GM18909 (cell line): ENCODE data around the gene PPP1R3G.
A peak's percentile ranks its signal among the peaks of the same experiment; 100 is the strongest.
"Not testable (repeated sequence)": the region's sequence is repeated elsewhere in the genome, so short reads cannot be mapped to it uniquely, and the experiment has no call there.

ENCODE experiments used
- ATAC-seq: cut with Tn5 transposase; IDR thresholded peaks from one replicate; pipeline ENCODE4 v1.9.1; 2021; ENCODE audit warnings: mild to moderate bottlenecking; ENCODE audit not compliant: unreplicated experiment, poor library complexity

The PPP1R3G gene

DNA sequence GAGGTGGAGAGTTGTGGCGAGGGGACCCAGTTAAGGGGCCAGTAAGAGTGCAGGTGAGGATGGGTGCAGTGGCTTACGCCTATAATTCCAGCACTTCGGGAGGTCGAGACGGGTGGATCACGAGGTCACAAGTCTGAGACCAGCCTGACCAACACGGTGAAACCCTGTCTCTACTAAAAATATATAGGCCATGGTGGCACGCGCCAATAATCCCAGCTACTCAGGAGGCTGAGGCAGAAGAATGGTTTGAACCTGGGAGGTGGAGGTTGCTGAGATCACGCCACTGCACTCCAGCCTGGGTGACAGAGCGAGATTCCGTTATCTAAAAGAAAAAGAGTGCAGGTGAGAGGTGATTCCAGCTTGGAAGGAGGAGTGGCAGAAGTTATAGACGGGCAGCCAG, 28.0 kb downstream of the PPP1R3G start:
- ATAC-seq: no peak

DNA sequence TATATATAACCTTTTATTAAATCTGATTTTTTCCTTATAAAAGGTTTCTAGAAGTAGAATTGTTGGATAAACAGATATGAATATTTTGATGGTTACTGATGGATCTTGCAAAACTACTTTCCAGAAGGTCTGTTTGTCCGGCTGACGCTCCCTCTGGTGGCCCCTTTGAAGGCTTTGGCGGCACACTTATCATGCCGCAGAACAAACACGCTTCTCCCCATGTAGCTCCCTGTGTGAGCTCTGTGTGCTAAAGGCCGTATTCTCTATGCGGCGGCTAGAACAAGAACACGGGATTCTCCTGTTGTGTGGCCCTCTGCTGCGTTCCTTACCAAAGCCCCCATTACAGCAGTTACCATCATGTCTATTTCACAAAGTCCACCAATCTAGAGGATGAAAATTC, 30.0 kb downstream of the PPP1R3G start:
- ATAC-seq: no peak

DNA sequence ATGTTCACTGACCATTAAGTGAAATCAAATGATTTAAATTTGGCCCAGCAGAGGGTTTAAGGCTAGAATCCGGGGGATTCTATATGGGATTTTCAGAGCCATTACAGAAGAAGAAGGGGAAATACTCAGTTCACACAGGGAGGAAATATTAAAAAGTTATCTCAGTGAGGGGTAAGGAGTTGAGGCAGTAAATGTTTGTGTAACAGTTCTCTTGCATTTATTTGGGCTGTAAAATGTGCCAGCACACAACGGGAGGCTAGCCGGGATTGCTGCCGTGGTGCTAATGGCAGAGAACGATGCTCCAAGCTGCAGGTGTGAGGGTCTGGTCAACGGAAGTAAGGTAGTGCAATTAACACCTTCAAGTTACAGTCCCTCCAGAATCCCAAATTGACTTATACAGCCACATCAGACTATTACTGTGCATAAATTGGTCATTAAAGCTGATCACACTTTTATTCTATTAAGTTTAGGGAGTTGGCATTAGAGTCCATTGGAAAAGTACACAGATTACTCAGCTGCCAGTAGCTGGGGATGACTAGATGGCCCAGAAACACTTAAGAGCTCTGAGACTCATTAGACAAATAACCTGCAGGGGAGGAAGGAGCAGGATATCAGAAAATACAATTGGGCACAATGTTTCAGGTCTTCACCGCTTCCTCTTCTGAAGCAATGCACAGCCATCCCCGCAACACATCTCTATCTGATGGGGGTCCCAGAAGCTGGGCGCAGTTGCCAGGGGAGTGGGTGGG, 31.3 kb downstream of the PPP1R3G start:
- ATAC-seq: no peak

DNA sequence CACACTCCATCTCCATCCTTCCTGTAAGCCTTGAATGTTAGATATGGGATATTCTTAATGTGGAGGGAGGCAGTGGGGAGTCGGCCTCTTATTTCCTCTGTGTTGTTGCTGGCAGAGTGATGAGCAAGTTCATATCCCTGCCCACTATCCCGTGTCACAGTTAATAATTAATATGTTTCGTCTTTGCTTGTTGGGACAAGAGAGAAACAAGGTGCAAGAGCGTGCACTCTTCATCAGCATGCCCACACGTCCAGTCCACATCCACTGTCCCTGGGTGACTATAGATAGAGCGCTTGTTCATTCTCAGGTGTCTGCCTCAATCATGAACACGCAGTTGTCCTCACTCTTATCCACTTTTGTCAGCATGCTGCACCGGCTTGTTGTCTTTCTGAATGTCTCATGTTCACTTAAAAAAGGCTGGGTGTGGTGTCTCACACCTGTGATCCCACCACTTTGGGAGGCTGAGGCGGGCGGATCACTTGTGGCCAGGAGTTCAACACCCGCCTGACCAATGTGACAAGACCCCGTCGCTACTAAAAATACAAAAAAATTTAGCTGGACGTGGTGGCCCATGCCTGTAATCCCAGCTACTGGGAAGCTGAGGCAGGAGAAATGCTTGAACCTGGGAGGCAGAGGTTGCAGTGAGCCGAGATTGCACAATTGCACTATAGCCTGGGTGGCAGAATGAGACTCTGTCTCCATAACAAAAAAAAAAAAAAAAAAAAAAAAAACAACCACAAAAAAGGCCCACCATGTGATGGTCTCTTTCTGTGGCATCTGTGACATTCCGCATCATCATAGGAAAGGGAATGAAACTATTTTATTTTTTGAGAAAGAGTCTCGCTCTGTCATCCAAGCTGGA, 34.2 kb downstream of the PPP1R3G start:
- ATAC-seq: no peak

DNA sequence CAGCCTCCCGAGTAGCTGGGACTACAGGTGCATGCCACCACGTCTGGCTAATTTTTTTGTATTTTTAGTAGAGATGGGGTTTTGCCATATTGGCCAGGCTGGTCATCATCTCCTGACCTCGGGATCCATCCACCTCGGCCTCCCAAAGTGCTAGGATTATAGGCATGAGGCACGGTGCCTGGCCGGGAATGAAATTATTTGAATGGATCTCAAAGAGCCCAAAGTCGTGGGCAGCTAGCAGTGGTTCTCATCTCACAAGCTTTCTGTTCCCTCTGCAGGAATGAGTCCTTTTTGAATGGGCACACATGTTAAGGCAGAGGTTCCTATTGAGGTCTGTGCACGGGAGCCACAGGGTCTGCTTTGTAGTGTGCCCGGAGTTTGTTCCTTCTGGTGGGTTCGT, 34.9 kb downstream of the PPP1R3G start:
- no peak for ATAC-seq

DNA sequence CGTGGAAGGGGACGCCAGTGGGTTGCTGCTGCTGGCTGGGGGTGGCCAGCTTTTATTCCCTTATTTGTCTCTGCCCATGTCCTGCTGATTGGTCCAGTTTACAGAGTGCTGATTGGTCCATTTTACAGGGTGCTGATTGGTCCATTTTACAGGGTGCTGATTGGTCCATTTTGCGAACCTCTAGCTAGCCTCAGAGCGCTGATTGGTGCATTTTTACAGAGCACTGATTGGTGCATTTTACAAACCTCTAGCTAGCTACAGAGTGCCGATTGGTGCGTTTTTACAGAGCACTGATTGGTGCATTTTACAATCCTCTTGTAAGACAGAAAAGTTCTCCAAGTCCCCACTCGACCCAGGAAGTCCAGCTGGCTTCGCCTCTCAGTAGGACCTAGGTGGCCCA, 35.4 kb downstream of the PPP1R3G start:
- not testable (repeated sequence) for ATAC-seq

DNA sequence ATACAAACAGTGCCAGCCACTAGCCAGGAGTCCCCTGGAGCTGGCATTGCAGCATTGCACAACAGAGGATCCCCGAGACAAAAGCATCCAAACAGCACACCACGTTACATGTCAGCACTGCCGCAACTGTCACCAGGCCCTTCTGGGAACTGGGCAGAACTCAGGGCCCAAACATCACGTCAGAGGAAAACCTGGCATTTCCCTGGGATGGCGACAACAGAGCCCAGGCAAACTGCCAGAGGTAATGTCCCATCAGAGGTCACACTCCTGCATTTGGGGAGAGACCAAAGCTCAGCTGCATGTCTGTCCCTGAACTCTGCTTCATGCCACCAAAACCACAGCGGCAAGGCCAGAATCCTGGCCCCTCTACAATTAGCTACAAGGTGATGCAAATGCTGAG, 36.3 kb downstream of the PPP1R3G start:
- ATAC-seq: no peak

DNA sequence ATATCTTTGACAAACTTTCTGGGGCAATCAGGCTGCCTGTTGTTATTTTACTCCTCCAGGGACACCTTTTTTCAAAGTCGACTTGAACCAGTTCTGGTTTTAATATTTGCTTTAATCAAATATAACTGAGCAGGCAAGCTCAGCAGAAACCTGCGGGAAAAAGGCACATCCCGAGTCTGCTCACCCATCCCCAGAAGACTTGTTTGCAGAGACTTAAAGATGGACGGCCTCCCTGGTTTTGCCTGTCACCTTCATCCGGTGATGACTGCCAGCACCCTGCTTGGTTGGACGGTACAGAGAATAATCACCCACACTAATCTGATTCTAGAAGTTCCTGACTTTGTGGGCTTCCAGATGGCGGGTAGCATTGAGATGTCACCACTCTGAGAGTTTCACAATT, 36.8 kb downstream of the PPP1R3G start:
- ATAC-seq: no peak

DNA sequence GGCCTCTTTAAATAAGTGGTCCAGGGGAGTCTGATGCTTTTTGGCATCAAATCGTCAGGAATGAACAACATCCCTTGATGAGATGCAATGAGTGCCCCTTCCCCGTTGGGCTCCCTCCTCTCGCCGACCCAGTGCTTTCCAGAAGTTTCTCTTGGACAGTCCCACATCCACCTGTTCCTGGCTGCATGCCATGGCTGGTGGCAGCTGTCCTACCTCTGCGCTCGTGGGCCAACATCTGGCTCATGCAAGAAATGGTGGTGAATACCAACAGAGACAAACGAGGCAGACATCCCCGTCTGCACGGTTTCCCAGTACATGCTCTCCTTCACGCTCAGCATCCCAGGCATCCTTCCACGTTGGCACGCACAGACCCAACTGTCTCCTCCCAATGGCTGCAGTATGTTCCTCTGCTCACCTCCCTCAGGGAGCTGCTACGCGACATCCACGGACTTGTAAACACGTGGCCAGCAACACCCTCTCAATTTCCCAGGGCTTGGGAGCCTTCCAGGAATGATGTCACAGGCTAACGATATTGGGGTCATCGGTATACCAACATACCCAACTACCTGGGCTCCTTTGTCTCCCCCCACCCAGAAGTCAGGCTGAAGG, 37.5 kb downstream of the PPP1R3G start:
- ATAC-seq: no peak

DNA sequence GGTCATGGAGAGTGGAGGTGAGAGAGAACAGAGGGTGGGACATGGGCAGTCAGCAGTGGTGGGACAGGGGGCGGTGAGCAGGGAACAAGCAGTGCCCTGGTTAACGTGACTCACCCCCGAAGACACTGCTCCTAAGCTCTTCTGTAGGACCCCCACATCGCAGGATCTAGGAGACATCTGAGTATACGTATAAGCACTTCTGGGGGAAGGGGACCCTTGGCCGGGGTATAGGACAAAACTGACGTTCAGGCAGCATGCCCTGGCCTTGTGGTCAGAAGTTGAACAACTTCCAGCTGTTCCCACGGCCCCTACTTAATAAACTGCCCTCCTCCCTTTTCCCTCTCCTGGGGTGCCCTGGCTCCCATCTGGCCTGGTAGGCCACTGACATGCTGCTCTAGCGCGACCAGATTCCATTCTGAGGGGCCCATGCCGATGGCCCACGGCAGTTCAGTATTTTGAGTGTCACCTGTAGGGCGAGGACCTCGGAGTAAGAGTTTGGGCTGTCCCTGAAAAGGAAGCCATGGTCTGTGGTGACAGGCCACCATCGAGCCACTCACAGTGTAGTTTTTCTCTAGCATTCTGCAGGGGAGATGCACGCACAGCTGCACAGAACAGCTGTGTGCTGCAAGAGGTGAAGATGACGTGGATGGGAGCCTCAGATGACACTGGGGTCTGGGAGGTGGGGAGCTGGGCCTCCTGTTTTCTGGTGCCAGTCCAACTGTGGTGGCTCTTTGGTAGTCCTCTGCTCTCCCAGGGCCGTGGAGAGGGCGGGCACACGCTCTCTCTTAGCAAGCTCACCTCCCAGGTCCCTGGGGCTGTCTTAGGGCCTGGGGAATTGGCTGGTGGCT, 38.4 kb downstream of the PPP1R3G start:
- ATAC-seq: no peak

DNA sequence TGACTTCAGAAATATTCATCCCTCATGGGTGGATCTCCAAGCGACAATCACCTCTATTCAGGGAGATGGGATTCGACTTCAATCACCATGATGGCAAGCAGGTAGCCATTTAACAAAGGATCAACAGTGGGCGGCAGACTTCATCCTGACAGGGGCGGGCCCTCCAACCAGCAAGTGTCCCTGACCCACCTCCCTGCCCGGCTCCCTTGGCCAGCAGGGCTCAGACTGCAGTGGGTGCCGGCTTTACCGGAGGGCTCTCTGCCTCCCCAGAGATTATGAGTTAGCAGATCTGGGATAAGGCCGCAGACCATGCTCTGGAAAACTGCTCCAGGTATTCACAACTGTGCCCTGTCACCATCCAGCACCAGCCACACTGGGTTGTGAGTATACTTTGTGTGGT, 39.4 kb downstream of the PPP1R3G start:
- ATAC-seq: no peak

DNA sequence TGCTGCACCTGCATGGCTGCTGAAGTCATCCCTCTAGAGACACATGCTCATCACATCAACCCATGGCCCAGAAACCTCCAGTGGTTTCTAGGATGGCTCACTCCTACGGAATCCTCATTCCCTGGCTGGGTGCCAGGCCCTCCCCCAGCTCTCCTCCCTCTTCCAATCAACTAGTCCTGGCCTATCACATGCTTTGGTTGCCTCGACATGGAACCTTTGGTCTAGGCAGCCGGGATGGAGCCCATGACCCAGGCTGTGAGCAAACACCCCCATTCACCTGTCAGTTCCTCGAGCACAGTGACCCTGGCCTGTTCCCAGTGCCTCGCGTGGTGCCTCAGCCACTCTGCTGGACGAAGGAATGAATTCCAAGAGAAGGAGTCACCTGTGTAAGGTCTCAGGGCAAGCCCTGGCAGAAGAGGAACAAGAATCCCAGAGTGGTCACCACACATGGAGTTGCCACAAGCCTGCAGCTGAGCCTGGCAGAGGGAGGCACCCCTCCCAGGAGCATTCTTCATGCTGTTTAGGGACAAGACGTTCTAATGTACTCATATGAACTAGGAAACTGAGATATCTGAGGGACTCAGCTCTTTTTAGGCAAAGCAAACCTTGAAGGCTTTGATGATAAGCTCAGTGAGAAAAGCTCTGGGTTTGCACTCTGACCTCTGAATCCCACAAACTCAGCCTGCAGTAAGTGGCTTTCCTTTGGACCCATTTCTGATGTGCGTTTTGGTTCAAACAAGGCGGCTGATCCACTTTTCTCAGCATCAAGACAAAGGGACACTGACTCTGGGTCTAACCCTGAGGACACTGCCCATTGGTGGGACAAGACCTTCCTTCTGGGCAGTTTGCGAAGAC, 40.2 kb downstream of the PPP1R3G start:
- ATAC-seq: no peak

DNA sequence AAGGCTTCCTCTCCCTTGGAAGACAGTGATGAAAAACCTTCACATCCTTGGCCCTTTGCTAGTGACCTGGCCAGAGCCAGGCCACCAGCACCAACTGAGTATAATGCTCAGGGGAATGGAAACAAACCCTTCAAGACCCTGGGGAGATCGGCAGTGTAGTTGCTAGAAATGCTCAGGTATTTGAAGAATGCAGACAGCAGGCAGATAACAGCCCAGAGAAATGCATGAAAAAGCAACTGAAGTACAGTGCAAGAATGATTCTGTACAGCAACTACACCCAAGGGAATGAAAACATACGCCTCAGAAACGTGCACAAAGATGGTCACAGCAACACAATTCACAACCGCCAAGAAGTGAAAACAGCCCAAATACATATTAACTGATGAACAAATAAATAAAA, 41.1 kb downstream of the PPP1R3G start:
- no peak for ATAC-seq

DNA sequence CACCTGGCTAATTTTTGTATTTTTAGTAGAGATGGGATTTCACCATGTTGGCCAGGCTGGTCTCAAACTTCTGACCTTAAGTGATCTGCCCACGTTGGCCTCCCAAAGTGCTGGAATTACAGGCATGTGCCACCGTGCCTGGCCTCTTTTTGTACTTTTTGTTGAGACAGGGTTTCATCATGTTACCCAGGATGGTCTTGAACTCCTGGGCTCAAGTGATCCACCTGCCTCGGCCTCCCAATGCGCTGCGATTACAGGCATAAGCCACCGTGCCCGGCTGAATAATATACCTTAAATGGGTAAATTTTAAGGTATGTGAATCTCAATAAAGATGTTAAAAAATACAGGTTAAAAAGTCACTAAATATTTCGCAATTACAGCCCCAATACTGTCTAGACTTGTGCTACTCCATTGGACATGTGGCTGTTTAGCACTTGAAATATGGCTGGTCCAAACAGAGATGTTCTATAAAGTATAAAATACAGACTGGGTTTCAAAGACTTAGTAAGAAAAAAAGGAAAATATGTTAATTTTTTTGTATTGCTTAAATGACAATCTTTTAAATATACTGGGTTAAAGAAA, 42.1 kb downstream of the PPP1R3G start:
- no peak for ATAC-seq

DNA sequence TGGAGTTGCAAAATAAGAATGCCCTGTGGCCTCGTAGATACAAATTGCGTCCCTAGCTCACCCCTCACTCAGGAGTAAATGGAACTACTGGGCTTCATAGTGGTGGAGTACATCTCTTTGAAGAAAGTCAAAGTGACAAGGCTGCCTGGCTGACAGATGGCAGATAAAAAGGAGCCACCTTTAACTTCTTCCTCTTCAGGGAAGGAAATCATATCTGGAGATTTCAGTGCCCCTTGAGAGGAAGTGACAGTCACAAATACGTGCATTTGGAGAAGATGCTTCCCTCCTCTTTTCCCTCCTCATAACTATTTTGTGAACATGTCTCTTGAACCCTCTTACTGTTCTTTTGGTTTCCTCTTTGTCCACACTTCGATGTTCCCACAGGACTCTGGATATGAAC, 43.2 kb downstream of the PPP1R3G start:
- no peak for ATAC-seq

DNA sequence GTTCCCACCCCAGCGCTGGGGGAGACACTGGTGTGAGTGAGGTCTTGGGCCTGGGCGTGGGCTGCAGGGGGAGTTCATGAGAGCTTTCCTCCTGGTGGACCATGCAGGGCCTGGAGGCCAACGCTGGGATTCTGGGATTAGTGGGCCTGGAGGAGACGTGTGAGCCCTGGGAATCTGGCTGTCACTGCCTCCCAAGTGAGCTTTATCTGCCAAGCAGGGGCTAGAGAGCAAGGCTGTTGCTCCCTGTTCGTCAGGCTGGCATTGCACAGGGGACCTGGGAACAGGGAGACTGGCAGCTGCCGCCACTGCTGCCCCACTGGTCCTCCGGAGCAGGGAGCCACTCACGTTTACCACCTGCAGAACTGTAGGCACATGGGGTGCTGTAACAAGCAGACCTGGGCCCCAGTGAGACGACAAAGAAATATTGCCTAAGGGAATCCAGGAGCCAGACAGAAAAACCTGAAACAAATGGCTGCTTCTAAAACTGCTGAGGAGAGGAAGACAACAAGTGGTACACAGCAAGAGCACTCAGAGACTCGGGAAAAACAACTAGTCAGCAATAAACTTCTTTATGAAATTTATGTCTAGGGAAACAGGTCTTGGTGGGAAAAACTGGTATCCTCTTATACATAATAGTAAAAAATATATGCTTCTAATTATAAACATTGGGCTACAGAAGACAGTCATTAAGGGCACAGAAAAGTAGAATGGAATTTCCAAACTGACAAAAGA, 45.2 kb downstream of the PPP1R3G start:
- ATAC-seq: no peak

DNA sequence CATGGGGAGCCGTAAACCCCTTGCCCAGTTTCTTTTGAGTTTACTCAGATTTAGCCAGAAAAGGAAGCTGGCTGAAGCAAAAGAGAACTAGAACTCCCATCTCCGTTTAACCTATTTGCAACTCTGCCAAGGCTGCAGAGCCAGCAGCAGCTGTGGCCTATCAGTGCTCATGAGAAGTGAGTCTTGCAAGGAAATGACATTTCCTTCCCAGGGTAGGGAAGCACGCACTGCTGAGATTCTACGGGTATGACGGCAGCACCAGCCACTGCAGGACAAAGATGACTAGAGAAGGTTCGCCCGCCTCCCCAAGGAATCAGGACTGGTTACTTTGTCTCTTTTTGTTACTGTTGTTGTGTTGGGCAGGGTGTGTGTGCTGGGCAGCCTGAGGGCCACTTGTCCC, 47.6 kb downstream of the PPP1R3G start:
- ATAC-seq: peak; percentile 73

DNA sequence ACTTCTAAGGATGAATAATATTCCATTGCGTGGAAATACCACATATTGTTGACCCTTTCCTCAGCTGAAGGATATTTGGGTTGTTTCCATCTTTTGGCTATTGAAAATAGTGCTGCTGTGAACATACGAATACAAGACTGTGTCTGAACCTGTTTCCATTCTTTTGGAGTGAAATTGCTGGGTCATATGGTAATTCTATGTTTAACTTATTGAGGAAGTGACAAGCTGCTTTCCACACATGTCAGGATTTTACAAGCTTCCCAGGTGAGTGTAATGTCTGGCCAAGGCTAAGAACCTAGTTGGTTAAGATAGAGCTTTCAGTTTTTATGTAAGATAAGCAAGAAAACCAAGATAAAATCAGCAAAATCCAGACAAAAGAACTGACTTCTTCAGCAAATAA, 48.8 kb downstream of the PPP1R3G start:
- ATAC-seq: no peak
